ENCODE results near the gene PSENEN.
"Not testable (repeated sequence)": the region's sequence is repeated elsewhere in the genome, so short reads cannot be mapped to it uniquely, and the experiment has no call there.

Gene PSENEN

DNA sequence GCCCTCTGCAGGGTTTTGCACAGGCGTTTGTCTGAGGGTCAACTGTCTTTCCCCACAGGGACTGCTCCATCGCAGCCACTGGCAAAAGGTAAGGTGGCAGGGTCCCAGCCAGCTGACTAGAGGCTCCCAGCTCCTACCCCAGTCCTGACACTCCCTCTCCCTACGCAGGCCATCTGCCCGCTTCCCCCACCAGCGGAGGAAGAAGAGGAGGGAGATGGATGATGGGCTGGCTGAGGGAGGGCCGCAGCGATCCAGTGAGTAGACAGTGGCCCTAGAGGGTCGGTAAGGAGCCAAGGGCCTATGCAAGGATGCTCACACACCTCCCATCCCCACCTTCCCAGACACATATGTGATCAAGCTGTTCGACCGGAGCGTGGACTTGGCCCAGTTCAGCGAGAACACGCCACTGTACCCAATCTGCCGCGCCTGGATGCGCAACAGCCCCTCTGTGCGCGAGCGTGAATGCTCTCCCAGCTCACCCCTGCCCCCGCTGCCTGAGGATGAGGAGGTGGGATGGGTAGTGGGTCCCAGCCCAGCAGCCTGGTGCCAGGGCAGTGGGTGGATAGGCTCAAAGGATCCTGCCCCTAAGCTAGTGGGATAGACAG, 7.4 kb downstream of the PSENEN start:
- no peak for DNase-seq (ENCODE audit: low read depth)

DNA sequence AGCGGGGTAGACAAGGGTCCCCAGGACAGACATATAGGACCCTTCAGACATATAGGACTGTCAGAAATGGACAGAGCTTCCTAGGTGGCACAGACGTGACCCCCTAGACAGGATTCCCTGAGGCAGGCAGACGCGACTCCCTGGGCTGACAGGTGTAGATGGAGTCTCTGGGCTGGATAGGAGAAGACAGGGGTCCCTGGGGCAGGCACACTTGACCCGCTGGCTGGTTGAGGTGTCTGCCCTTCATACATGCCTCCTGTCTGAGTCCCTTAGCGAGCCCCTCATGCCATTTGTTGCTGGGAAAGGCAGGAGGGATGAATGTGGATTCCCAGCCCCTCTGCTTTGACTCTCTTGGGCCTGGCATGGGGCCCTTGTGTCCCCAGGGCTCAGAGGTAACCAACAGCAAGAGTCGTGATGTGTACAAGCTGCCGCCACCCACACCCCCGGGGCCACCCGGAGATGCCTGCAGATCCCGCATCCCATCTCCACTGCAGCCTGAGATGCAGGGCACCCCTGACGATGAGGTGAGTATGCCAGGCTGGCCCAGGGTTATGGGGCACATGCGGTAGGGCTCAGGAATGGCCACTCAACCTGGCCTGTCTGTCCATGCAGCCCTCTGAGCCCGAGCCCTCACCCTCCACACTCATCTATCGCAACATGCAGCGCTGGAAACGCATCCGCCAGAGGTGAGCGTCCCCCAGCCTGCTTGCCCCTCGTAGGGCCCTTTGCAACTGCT, 8.4 kb downstream of the PSENEN start:
- no peak for DNase-seq (ENCODE audit: low read depth)

DNA sequence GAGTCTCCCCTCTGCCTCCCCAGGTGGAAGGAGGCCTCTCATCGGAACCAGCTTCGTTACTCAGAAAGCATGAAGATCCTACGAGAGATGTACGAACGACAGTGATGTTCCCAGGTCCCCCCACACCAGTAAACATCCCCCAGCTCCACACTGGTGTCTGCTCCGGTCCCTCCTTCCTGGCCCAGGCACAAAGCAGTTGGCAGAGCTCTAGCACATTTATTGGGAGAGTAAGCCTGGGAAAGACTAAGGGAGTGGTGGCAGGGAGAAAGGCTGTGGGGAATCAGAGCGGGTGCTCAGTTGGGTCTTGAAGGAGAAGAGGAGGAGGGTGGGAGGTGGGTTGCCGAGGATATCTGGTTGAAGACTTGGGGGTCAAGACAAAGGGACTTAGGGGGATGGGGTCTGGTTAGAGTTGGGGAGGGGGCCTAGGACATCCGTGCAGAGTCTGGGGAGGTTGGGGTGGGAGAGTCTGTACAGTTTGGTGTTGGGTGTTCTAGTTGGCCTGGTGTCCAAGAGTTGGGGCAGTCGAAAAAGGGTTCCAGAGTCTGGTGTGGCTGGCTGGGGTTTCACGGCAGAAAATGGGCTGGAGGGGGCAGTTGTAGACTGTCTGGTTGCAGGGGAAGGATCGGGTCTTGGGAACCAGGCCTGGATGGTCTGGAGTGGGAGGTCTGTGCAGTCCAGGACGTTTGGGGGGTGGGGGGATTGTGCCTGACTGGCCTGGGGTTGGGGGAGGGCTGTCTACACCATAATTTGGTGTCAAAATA, 9.1 kb downstream of the PSENEN start:
- DNase-seq (ENCODE audit: low read depth) = no peak

DNA sequence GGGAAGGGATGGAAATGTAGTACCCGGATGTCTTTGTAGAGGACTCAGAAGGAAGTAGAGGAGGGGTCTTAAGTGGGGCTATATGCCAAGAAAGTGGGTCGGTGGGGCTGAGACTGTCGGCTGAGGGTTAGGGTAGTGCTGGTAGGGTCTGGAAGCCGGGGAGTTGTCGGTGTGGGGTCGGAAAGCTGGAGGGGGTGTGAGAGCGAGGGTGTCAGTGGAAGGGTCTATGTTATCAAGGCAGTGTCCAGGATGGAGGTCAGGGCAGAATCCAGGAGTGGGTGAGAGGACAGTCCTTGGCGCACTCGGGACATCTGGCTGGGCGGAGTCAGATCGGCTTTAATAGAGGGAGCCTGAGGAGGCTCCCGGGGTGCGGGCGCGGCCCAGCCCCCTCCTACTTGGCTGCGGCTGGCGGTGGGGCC, 9.7 kb downstream of the PSENEN start:
- no peak for DNase-seq (ENCODE audit: low read depth)

DNA sequence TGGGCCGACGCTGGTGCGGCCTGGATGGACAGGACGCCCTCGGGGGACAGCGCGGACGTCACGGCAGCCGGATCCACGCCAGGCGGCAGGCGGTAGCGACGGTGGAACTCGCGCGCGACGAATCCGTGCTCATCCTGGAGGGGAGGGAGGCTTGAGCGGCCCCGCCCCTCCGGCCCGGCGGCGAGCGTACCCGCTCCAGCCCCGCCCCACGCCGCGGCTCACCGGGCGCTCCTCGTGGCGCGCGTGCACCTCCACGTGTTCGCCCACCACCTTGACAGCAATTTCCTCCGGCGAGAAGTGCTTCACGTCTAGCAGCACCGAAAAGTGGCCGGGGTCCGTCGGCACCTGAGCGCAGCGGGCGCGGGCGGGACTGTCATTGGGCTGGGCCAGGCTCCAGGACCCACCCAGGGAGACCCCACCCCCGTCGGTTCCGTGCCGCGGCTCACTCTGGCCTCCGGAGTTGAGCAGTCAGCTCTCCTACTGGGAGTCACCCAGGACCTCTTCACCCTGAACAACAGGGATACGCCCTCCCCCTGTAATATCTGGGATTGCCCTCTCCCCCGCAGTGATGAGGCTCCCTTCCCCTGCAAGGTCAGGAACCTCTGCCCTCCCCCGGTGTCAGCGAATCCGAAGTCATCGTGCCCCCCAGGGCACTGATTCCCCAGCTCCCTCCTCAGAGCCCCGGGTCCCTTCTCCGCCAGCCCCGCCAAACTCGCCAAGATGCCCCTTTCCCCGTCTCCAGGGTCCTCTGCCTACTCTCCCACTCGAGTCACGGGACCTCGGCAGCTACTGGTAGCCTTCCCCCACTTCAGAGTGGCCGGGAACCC, 10.3 kb downstream of the PSENEN start:
- no peak for DNase-seq (ENCODE audit: low read depth)

DNA sequence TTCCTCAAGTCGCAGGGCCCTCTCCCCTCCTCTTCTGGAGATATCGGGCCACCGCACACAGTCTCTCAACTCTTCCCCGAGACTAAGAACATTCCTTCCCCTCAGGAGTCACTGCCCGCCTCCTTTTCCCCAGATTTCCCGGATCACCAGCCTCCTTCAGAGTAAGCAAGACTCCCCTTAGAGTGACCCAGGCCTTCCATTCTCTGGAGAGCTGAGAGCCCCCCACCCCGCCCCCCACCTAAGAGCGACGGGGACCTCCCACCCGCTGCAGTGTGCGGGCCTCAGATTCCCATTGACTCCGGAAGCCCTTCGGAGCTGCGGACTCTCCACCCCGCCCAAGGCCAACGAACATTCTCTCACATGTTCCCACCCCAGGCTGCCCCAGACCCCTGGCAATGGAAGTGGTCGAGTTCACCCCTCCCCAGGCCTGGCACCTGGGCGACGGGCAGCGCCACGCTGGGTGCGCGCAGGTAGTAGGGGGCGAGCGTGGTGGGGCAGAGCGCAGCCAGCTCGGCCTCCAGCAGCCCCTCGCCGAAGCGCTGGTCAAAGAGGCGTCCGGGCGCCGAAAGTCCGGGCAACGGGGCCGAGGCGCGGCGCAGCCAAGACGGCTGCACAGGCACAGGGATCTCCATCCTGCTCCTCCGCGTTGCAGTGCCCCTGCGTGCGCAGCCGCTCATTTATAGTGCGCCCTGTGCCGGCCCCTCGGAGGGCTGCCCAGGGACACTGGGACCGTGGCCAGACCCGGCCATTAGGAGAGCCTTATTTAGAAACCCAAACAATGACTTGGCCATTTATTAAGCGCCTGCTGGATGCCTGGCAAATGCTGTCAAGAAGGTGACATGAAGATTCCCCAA, 11.2 kb downstream of the PSENEN start, which contains the start of gene HSPB6:
Gene HSPB6 (minus strand): TSS at position 653 of the 854 bp plus-strand sequence. CDS start 21 bp downstream, at position 632.
- no peak for DNase-seq (ENCODE audit: low read depth)

DNA sequence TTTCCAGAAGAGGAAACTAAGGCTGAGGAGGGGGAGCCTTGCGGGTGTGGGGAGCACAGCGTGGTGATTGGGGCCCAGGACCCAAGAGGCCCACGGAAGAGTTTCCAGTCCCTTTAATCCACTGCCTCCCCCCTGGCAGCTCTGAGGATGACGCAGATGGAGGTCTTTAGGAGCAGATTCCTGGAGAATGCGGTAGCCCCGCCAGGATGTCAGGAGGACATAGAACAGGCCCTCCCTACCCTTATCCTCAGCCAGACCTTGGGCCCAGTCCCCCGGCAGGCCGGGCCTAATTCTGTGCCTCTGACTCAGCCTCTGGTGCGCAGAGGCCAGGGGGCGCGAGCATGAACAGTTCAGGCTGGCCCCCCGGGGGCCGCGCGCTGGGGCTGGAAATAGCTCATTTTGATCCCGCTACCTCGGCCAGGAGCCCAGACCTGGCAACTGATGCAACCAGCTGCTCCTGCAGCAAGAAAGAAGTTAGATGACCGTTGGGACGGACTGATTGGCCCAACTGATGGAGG, 11.8 kb downstream of the PSENEN start:
- DNase-seq (ENCODE audit: low read depth) = no peak

DNA sequence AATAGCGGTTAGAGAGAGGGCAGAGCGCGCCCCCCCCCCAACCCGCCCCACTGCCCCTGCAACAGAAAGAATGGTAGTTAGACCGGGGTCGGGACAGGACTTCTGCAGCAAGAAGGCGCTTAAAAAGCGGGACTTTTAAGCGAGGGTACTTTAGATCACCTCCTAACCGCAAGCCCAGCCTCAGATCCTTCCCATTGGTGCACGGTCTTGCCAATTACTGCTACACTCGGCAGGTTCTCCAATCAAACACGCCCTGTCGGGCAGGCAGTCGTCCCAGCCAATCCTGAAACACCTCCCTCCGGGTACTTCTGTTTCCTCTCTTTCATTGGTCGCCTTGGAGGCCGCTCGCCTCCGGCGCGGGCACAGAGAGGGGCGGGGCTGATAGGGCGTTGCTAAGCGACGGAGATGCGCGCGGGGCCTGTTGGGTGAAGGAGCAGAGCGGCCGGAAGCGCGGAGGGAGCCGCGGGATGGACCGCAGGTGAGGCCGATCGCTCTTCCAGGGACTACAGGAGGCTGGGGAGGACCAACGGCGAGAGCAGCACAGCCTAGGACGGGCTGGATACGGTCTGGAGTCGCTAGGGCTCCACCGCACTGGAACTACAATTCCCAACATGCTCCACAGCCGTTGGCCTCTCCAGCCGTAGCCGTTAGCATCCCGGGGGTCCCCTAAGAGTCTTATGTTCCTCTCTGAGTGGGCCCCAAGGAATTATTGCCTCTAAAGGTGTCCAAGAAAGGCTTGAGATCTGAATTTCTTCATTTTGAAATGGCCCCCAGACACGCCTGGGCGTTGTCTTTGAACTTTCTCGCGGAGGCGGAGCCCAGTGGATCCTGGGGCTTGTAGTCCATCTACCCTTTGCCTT, 12.5 kb downstream of the PSENEN start, which contains the start of gene PROSER3:
Gene PROSER3 (plus strand): TSS at position 428 of the 860 bp plus-strand sequence. CDS start 40 bp downstream, at position 468.
- DNase-seq (ENCODE audit: low read depth) = peak; percentile 97

DNA sequence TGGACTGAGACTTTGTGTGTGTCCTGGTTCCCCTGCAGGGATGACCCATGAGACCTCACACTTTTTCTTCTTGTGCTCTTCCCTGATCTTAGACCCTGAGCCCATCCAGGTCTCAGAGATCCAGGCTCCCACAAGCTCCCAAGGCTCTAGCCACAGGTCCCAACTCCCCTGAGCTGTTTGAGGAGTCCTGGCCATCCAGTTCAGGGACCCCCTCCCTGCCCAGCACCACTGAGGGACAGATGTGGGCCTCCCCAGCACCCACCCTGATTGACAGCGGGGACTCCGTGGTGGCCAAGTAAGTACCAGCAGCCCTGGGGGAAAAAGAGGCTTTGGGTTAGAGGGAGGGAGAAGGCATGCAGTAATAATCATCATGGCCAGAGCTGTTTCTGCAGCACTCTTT, 14.2 kb downstream of the PSENEN start:
- no peak for DNase-seq (ENCODE audit: low read depth)

DNA sequence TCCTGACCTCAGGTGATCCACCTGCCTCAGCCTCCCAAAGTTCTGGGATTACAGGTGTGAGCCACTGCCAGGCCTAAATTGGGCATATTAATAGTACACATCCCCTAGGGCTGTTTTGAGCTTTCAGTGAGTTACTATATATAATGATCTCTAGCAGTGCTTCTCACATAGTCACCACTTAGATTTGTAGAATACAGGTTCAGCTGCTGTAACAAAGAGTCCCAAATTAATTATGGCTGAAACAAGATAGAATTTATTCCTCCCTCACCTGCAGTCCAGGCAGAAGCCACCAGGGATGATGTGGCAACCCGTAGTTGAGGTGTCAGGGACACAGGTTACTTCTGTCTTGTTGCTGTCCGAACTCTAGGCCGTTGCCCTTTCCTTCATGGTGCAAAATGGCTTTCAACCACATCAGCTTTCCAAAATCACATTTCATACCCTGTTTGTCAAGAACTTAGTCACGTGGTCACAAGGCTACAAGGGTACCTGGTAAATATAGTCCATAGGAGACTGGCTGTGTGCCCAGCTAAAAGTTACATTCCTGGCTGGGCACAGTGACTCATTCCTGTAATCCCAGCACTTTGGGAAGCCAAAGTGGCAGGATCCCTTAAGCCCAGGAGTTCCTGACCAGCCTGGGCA, 15.4 kb downstream of the PSENEN start:
- DNase-seq (ENCODE audit: low read depth) = no peak

DNA sequence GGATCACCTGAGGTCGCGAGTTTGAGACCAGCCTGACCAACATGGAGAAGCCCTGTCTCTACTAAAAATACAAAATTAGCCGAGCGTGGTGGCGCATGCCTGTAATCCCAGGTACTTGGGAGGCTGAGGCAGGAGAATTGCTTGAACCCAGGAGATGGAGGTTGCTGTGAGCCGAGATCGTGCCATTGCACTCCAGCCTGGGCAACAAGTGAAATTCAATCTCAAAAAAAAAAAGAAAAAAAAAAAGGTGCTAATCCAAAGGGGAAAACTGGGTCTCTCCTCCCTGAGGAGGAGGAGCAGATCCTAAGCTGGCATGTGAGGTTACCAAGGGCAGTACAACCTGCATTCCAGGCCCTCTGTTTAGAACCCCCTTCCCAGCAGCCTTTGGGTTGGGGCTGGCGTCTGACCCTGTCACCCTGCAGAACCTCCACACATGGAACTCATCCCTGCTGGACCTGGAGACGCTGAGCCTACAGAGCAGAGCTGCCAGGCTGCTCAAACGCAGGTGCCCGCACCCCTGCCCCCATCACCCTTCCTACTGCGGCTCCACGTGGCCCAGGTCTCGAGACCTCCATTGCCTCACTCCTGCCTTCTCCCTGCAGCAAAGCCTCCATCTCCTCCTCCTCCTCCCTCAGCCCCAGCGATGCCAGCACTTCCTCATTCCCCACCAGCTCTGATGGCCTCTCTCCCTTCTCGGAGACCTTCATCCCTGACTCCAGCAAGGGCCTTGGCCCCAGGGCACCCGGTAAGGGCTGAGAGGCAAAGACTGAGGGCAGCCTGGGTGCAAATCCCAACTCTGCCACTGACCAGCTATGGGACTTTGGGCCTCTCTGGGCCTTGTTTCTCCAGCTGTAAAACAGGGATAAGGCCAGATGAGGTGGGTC, 19.2 kb downstream of the PSENEN start:
- DNase-seq (ENCODE audit: low read depth) = no peak

DNA sequence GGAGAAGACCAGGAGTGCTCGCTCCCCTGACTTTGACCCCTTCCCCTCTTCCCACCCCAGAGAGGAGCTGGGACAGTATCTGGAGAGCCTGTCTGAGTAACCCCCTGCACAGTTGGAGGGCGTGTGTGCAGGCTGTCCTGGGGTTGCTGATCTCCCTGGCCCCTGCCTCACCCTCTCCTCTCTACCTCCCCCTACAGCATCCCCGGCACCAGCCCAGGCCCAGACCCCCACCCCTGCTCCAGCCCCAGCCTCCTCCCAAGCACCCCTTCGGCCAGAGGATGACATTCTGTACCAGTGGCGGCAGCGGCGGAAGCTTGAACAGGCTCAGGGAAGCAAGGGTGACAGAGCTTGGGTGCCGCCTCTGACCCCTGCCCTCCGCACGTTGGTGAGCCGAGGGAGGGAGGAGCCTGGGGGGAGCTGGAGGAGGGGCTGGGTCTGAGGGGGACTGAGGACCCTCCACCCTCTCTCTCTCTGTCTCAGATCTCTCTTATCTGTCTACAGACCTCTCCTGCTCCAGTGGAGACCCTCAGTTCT, 21.2 kb downstream of the PSENEN start:
- no peak for DNase-seq (ENCODE audit: low read depth)

DNA sequence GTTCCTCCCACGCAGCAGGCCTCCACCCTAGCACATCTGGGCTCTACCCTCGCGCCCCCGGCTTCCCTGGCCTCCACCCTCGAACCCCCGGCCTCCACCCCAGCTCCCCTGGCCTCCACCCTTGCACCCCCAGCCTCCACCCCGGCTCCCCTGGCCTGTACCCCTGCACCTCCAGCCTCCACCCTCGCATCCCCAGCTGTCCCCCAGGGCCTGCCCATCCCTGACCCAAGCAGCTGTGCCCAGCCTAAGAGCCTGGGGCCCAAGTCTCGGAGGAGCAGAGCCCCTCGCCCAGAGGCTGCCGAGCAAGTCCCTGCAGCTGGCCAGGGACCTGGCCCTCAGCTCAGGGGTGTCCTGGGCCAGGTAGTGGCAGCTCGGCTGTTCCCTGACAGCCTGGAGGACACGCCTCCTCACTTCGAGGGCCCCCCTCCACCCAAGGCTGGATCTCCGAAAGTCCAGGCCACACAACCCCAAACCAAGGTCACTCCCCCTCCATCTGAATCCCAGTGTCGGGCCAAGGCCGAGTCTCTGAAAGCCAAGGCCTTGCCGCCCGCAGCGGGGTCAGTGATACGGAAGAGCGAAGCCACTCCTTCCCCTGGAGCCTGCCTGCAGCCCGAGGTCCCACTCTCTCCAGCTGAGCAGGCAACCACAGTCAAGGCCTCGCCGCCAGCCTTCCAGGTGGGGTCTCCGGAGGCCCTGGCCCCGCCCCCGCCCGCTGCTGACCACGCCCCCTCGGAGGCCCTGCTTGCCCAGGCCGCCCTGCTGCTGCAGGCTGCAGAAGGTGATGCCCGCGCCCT, 22.0 kb downstream of the PSENEN start:
- DNase-seq (ENCODE audit: low read depth) = no peak

DNA sequence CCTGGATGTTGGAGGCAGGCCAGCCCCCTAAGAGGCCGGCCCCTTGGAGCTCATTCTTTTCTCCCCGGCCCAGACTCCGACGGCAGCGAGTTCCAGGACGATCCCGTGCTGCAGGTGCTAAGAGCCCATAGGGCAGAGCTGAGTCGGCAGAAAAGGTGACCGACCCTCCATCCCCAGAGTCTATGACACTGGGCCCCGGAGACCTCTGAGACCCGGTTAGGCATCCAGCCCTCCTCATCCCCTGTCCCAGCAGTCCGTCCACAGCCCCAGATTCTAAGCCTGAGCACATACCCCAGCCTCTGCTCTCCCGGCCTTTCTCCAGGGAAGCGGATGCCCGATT, 22.6 kb downstream of the PSENEN start:
- DNase-seq (ENCODE audit: low read depth) = no peak

DNA sequence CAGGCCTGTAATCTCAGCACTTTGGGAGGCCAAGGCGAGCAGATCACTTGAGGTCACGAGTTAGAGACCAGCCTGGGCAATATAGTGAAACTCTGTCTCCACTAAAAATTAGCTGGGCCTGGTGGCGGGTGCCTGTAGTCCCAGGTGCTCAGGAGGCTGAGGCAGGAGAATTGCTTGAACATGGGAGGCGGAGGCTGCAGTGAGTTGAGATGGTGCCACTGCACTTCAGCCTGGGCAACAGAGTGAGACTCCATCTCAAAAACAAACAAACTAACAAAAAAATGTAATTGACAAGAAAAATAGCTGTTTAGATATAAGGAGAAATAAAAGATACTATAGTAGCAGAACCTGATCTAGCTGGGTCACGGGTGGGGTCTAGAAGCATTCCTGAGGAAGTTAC, 26.9 kb downstream of the PSENEN start:
- not testable (repeated sequence) for DNase-seq (ENCODE audit: low read depth)

DNA sequence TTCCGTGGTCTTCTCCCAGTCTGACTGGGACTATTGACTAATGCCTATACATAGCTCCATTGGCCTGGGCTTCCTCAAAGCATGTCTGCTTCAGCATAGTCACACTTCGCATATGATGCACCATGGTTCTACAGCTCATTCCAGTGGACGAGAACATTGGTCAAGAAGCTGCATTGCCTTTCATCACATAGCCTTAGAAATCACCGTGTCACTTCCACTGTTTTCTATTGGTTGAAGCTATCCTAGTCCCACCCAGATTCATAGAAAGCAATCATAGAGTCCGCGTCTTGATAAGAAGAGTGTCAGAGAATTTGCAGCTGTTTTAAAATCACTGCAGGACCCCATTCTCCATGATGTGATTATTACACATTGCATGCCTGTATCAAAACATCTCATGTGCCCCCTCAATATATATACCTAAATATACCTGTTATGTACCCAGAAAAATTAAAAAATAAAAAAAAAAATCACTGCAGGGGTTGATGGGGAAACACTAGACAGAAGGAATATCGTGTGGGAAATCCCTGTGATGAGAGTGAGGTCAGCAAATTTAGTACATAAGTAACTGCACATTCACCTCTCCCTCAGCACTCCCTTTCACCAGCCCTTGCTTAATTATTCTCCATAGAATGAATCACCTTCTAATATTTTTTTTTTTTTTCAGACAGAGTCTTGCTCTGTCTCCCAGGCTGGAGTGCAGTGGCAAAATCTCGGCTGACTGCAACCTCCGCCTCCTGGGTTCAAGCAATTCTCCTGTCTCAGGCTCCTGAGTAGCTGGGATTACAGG, 27.8 kb downstream of the PSENEN start:
- DNase-seq (ENCODE audit: low read depth) = no peak

Measured in stimulated activated CD8-positive, alpha-beta memory T cell treated with anti-CD3 and anti-CD28 coated beads, Interleukin-7, amount 100 ng/mL, for 24 hours (primary cell).